Measurements from ENCODE around the gene MYOZ2.

Gene MYOZ2

GRCh38 chr4:119221412-119221811, 85.8 kb downstream of the MYOZ2 start:
- no peaks in the 10 kb centered on the region for H3K27me3 ChIP-seq (replicated peaks; ENCODE audit: control insufficient read depth, insufficient read depth, low read length)
- no peak for TF ChIP-seq CTCF (IDR thresholded peaks at IDR 0.05; ENCODE audit: insufficient read depth, low read length, poor library complexity, severe bottlenecking)
- no peak for DNase-seq (ENCODE audit: extremely low read depth, insufficient read length)
- no peaks in the 10 kb centered on the region; the same call in 1 of the 2 replicates for H3K36me3 ChIP-seq (ENCODE audit: control insufficient read depth, insufficient read depth, low read length)
- H3K4me3 ChIP-seq (replicated peaks; ENCODE audit: low read depth, low read length), result no peak overlapping the region

- H3K36me3 ChIP-seq (ENCODE audit: control insufficient read depth, insufficient read depth, low read length), result no peaks in the 10 kb centered on the region
- no peaks in the 10 kb centered on the region for H3K27me3 ChIP-seq (replicated peaks; ENCODE audit: control insufficient read depth, insufficient read depth, low read length)
- no peak for TF ChIP-seq CTCF (IDR thresholded peaks at IDR 0.05; ENCODE audit: insufficient read depth, low read length, poor library complexity, severe bottlenecking)
- no peak overlapping the region for H3K4me3 ChIP-seq (replicated peaks; ENCODE audit: low read depth, low read length)
- DNase-seq (ENCODE audit: extremely low read depth, insufficient read length), result no peak
Measured at GRCh38 chr4:119227690-119228089, 92.1 kb downstream of the MYOZ2 start.

- DNase-seq (ENCODE audit: extremely low read depth, insufficient read length), result no peak
- Histone ChIP-seq H3K36me3 (ENCODE audit: control insufficient read depth, insufficient read depth, low read length) (no peaks in the 10 kb centered on the region), H3K27me3 (replicated peaks; ENCODE audit: control insufficient read depth, insufficient read depth, low read length) (no peaks in the 10 kb centered on the region), H3K4me3 (replicated peaks; ENCODE audit: low read depth, low read length) (no peak overlapping the region)
- no peak for TF ChIP-seq CTCF (IDR thresholded peaks at IDR 0.05; ENCODE audit: insufficient read depth, low read length, poor library complexity, severe bottlenecking)
Measured at GRCh38 chr4:119228406-119228805, 92.8 kb downstream of the MYOZ2 start.

GRCh38 chr4:119229908-119230687, 94.5 kb downstream of the MYOZ2 start:
- Histone ChIP-seq H3K4me3 (replicated peaks; ENCODE audit: low read depth, low read length) (no peak overlapping the region), H3K36me3 (ENCODE audit: control insufficient read depth, insufficient read depth, low read length) (no peaks in the 10 kb centered on the region), H3K27me3 (replicated peaks; ENCODE audit: control insufficient read depth, insufficient read depth, low read length) (no peaks in the 10 kb centered on the region)
- TF ChIP-seq CTCF (IDR thresholded peaks at IDR 0.05; ENCODE audit: insufficient read depth, low read length, poor library complexity, severe bottlenecking), result no peak
- DNase-seq (ENCODE audit: extremely low read depth, insufficient read length), result no peak

- TF ChIP-seq CTCF (IDR thresholded peaks at IDR 0.05; ENCODE audit: insufficient read depth, low read length, poor library complexity, severe bottlenecking), result no peak
- Histone ChIP-seq H3K4me3 (replicated peaks; ENCODE audit: low read depth, low read length) (no peak overlapping the region), H3K27me3 (replicated peaks; ENCODE audit: control insufficient read depth, insufficient read depth, low read length) (no peaks in the 10 kb centered on the region), H3K36me3 (ENCODE audit: control insufficient read depth, insufficient read depth, low read length) (no peaks in the 10 kb centered on the region)
- no peak for DNase-seq (ENCODE audit: extremely low read depth, insufficient read length)
Measured at GRCh38 chr4:119231491-119231890, 95.9 kb downstream of the MYOZ2 start.

All from GM06990 (cell line).